HFF-Myc (cell line): Measurements from ENCODE around the gene ASF1A.

Experiments
- DNase-seq: peaks from one replicate; pipeline ENCODE4 v3.0.0-alpha.2; 2011; ENCODE audit warnings: low read depth; ENCODE audit errors: extremely low read depth
- H3K4me3 ChIP-seq: replicated peaks from 2 replicates; pipeline ENCODE4 v1.5.1; 2011; ENCODE audit warnings: low read depth, mild to moderate bottlenecking, control low read depth, low read length
- TF ChIP-seq, protein P1 (sequence below): IDR thresholded peaks from 2 replicates; pipeline ENCODE4 v1.5.1; 2012; ENCODE audit warnings: mild to moderate bottlenecking, low read depth, low read length, control low read depth; ENCODE audit errors: missing control alignments

The ASF1A gene

GRCh38 chr6:118921084-118921483, 27.1 kb downstream of the ASF1A start:
- DNase-seq: no peak
- H3K4me3 ChIP-seq: no peak overlapping the region
- TF ChIP-seq, protein P1, sequence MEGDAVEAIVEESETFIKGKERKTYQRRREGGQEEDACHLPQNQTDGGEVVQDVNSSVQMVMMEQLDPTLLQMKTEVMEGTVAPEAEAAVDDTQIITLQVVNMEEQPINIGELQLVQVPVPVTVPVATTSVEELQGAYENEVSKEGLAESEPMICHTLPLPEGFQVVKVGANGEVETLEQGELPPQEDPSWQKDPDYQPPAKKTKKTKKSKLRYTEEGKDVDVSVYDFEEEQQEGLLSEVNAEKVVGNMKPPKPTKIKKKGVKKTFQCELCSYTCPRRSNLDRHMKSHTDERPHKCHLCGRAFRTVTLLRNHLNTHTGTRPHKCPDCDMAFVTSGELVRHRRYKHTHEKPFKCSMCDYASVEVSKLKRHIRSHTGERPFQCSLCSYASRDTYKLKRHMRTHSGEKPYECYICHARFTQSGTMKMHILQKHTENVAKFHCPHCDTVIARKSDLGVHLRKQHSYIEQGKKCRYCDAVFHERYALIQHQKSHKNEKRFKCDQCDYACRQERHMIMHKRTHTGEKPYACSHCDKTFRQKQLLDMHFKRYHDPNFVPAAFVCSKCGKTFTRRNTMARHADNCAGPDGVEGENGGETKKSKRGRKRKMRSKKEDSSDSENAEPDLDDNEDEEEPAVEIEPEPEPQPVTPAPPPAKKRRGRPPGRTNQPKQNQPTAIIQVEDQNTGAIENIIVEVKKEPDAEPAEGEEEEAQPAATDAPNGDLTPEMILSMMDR: no peak

DNA sequence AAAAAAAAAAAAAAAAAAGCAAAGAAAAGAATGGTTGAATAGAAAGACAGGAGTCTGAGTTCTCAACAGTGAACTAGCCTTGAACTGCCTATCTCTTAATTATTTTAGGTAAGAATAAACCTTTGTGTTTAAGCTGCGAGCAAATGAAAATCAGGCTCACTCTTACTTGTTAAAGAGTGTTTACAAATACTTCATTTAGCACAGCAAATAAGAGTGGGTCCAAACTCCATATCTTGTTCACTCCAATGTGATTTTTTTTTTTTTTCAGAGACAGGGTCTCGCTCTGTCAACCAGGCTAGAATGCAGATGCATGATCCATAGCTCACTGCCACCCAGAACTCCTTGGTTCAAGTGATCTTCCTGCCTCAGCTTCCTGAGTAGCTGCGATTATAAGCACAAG, 29.1 kb downstream of the ASF1A start:
- H3K4me3 ChIP-seq: no peak overlapping the region
- DNase-seq: no peak
- TF ChIP-seq, protein P1: no peak

DNA sequence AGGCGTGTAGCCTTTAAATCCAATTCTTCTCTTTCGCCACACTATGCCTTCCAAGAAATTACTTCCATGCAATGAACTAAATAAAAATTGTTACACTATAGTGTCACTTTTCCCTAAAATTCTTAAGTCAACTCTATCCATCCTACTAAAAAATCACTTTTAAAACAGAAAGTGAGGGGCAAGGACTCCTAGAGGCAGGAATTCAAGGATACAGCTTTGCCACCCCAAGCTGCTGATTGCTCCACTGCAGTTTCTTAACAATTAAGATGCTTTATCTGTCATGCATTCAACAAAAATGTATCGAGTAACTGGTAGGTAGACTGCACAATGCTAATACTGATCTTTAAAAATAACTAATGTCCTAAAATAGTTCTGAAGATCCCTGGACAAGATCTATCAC, 36.7 kb downstream of the ASF1A start:
- no peak overlapping the region for H3K4me3 ChIP-seq
- no peak for DNase-seq
- TF ChIP-seq, protein P1: peak; percentile 21

- TF ChIP-seq, protein P1: no peak
- H3K4me3 ChIP-seq: no peak overlapping the region
- no peak for DNase-seq
Observed at GRCh38 chr6:118931436-118931835, 37.5 kb downstream of the ASF1A start.

DNA sequence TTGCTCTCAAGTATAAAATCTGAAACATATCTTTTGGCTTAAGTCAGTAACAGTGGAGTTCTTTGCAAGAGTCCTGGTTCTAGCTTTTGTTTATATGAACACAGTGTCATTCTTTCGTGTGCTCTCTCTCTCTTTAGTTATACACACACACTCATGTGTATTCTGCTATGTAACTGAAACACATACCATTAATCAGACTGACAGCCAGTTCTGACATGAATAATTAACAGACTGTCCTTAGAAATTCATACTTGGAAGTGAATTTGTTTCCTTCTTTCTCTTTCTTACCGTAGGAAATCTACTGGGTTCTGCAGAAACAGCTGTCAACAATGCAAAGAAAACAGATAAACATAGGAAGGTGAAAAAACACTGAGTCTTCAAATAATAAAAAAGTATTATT, 38.5 kb downstream of the ASF1A start:
- TF ChIP-seq, protein P1: no peak
- no peak overlapping the region for H3K4me3 ChIP-seq
- DNase-seq: no peak

GRCh38 chr6:118933855-118934460, 40.0 kb downstream of the ASF1A start:
- TF ChIP-seq, protein P1: no peak
- no peak for DNase-seq
- H3K4me3 ChIP-seq: peak overlapping the region; percentile 90
